Keratinocyte (primary cell): ENCODE measurements around the gene TOR4A.

ENCODE experiments used
- CTCF ChIP-seq, 3 experiments: IDR thresholded peaks in 1 of 3; conservative IDR thresholded peaks in 1 of 3; optimal IDR thresholded peaks in 1 of 3; 2 replicates in 2 of 3; 3 replicates in 1 of 3; pipeline versions ENCODE3 to v1.5.1; 2011; ENCODE audit warnings: low read length in 3 of 3, mild to moderate bottlenecking in 3 of 3, moderate library complexity in 2 of 3, control low read depth in 1 of 3, inconsistent platforms in 1 of 3; ENCODE audit not compliant: insufficient read depth in 2 of 3; ENCODE audit errors: extremely low read depth in 1 of 3
- EZH2 ChIP-seq: IDR thresholded peaks from one replicate; pipeline ENCODE4 v1.6.1; 2012; ENCODE audit warnings: inconsistent platforms, mild to moderate bottlenecking, low read length, moderate library complexity

GRCh38 chr9:137252555-137253506 lies 24.7 kb upstream of the TOR4A start:
- TF ChIP-seq CTCF (optimal IDR thresholded peaks at IDR 0.05 in 1 of 3, IDR thresholded peaks at IDR 0.05 in 1 of 3, conservative IDR thresholded peaks at IDR 0.05 in 1 of 3; ENCODE audit: extremely low read depth in 1 of 3, insufficient read depth in 2 of 3, low read length in 3 of 3) (no peak), EZH2 (no peak)
